SK-N-DZ (cell line): ENCODE results near the gene CASP10.
"Not testable (repeated sequence)": the region's sequence is repeated elsewhere in the genome, so short reads cannot be mapped to it uniquely, and the experiment has no call there.

Experiments
- DNase-seq: peaks from one replicate; pipeline ENCODE4 v3.0.0-alpha.2; 2015; ENCODE audit warnings: low spot score

CASP10 gene

DNA sequence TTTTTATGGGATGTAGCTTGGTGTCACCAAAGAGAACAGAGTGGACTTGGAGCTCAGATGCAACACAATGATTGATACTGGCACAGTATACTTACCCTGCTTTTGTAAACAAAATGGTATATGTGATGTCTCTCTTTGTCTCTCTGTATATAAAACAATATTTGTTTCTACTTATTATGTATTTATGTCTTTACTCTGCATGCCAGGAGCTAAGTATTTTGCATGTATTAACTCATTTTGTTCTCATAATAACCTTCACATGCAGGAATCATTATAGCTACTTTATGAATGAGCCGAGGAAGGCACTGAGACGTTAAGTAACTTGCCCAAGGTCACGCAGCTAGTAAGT lies 49.5 kb downstream of the CASP10 start:
- no peak for DNase-seq

DNA sequence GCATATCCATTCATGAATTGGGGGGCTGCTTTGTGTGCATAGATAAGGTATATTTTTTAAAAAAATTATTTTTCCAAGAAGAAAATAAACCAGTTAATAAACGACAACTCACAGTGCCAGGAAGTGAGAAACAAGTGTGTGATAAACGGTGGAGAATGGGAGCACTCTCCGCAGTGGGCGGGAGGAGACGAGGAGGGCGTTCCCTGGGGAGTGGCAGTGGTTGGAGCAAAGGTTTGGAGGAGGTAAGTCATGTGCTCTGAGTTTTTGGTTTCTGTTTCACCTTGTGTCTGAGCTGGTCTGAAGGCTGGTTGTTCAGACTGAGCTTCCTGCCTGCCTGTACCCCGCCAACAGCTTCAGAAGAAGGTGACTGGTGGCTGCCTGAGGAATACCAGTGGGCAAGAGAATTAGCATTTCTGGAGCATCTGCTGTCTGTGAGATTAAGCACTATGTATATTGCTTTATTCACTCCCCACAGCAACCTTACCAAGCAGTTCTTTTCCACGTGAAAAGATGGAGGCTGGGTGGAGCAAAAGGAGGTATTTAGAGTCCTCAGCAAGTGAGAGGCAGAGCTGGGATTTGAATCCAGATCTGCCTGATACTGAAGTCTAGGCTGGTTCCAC lies 50.4 kb downstream of the CASP10 start:
- DNase-seq = no peak

DNA sequence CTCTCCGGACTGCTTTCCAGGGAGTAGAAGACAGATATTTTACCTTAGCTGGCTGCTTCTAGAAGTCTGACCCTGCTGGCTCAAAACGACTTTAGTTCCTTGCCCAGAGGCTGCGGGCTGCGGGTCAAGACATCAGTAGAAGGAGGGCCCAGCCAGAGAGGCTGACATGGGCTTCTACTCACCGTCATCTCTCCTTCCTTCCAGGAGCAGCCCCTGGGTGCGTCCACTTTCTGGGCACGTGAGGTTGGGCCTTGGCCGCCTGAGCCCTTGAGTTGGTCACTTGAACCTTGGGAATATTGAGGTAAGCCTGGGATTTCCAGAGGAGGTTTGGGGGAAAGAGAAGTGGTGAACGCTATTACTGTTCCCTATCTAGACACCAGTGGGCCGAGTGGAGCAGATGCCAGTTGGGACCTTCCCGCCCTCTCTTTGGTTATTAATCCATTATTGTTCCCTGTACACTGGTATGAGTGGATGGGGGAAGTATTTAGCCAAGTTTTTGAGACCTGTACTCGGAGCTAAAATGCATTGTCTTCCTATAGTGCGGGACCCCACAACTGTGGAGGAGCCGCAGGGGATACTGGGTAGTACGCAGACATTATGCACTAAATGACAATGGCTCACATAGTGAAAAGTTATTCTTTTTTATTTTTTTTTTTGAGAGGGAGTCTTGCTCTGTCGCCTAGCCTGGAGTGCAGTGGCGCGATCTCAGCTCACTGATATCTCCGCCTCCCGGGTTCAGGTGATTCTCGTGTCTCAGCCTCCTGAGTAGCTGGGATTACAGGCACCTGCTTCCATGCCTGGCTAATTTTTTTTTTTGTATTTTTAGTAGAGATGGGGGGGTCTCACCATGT lies 51.1 kb downstream of the CASP10 start:
- DNase-seq = no peak

DNA sequence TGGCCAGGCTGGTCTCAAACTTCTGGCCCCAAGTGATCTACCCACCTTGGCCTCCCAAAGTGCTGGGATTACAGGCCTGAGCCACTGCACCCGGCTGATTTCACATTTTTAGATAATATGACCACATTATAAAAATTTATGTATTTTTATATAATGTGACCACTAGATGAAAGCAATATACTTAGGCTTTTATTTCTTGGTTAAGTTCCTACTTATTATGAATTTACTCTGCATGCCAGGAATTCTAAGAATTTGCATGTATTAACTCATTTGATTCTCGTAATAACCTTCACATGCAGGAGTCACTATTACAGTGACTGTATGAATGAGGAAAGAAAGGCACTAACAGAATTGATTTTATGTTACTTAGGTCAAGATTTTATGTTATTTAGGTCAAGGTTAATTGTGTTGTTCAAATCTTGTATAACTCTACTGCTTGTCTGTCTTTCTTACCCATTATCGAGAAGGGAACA lies 51.8 kb downstream of the CASP10 start:
- no peak for DNase-seq

DNA sequence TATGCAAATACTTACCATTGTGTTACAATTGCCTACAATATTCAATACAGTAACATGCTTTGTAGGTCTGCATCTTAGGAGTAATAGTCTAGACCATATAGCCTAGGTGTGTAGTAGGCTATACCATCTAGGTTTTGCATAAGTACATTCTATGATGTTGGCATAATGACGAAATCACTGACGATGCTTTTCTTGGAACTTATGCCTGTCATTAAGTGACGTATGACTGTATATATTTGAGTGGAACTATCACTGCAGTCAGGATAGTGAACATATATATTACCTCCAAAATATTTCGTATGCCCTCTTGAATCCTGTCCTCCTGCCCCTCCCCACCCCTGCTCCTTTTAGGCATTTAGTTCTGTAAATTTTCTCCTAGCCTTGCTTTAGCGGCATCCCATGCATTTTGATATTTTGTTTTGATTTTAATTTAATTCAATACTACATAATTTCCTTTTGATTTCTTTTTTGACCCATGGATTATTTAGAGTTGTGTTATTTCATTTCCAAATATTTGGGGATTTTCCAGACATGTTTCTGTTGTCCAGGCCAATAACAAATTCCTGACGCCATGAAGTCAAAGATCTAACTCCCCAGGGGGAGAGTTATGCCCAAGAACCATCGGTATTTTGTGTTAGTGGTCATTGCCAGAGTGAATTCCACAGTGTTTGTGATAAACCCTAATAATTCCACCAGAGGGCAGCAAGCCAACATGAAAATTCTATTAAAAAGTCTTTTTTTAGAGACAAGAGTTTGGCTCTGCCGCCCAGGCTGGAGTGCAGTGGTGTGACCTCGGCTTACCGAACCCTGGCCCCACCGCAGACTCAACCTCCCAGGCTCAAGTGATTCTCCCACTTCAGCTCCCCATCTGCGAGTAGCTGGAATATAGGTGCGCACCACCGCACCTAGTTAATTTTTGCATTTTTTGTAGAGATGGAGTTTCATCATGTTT lies 53.2 kb downstream of the CASP10 start:
- DNase-seq = peak; percentile 55

DNA sequence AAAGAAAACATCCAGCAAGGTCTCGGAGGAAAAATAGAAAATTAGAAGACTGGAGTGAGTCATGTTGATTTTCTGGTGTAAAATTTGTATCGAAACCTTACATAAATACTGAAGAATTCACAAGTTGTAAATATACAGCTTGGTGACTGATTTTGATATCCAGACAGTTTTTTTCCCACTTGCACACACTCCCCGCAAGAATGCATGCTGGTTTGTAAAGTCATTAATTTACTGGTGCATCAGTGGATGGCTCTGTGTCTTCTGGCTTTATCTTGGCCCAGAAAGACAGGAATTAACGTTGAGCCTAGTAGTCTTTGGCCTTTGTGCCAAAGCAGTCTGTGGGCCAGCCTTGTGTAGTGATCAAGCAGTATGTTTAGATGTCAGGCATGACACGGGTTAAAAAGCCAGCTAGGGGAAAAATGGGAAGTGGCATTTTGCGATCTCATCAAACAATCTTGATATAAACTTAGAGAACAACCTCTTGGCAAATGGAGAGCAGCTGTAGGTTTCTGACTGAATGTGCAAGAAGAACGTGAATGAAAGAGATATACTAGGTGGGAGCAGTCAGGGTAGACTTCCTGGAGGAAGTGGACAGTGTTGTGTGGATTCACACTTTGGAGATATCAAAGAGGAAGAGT lies 54.7 kb downstream of the CASP10 start:
- DNase-seq = no peak

DNA sequence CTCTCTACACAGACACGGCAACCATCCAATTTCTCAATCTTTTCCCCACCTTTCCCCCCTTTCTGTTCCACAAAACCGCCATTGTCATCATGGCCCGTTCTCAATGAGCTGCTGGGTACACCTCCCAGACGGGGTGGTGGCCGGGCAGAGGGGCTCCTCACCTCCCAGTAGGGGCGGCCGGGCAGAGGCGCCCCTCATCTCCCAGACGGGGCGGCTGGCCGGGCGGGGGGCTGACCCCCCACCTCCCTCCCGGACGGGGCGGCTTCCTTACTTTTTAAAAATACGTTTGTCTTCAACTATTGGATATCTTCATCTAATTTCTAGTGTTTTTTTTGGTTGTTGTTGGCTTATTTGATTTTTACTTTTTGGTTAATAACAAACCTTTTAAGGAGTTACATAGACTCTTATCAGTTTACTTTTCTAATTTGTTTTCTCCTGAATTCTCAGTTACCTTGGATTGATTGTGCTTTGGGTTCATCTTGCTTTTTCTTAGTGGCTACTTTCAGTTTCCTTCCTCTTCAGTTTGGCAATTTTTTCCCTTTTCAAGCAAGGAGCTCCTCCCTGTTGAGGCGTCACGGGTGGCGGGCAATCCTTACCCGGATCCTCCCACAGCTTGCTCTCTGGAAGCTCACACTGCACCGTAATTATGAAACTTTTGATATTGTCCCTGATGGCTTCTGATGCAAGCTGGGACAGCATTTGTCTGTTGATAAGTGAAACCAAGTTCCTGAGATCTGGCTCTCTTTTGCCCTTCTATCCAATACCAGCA lies 56.4 kb downstream of the CASP10 start:
- DNase-seq = not testable (repeated sequence)

DNA sequence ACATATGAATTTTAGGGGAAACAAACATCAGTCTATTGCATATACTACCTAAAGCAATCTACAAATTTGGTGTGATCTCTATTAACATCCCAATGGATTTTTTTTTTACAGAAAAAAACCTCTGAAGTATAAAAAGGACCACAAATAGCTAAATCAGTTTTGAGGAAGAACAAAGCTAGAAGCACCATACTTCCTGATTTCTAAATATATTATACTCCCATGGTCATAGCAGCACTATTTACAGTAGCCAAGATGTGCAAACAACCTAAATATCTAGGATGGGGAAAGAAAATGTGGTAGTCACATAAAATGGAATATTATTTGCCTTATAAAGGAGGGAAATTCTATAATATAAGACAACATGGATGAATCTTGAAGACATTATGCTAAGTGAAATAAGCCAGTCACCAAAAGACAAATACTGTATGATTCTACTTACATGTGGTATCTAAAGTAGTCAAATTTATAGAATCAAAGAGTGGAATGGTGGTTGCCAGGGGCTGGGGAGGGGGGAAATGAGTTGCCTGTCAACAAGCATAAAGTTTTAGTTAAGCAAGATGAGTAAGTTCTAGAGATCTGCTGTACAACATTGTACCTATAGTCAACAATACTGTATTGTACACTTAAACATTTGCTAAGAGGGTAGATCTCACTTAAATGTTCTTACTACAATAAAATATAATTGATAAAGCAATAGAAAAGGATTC lies 59.8 kb downstream of the CASP10 start:
- no peak for DNase-seq

DNA sequence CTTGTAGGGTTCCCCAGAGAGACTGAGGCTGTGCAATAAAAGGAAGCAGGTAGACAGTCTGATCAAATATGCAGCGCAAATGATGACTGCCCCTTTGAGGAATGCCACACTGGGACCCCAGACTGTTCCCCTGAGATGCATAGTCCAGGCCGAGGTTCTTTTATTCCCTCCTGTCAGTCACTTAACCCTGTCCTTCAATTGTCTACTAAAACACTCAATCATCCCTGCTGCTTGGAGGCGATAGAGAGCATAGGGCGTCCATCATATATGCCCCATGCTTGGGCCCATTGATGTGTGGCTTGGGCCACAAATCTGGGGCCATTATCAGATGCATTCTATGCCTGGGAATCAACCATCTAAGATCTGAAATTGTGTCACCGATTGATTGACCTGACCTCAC lies 61.9 kb downstream of the CASP10 start:
- DNase-seq = no peak

DNA sequence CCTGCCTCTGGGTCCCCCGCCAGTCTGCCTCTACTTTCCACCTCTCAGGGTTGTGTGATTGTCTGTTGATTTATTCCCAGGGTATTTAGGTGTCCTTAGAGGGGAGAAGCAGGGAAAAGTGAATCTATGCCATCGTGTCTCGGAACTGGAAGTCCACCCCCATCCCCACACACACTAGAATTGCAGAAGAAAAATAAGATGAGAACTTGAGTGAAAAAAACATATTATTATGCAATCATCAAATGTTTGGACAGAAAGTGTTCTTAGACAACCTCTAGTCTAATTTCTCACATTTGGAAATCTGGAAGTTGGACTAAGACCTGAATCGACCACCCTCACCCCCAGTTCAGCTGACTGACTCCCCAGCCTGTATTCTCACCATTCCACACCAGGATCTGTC lies 63.3 kb downstream of the CASP10 start:
- DNase-seq = no peak

DNA sequence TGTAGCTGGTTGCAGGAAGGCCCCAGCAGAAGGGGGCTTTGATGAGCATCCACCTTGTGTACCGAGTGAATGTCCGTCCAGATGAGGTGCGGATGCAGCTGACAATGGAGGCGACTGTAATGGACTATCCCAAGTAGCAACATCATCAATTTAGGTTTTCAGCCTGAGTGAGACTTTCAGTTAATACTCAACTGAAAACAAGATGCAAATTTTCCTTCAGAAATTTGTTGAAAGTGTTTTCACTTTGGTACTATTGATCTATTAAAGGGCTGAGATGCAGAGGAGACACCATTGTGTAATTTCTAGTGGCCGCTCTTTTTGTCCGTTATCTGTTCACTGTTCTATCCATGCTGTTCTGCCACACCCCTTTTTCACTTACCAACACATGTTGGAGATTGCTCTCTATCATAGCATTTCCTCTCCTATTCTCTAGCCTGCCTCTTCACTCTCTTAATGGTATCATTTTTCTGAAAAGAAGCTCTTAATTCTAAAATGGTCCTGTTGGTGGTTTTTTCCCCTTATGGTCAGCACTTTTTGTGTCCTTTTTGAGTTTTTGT lies 65.4 kb downstream of the CASP10 start:
- DNase-seq = no peak

DNA sequence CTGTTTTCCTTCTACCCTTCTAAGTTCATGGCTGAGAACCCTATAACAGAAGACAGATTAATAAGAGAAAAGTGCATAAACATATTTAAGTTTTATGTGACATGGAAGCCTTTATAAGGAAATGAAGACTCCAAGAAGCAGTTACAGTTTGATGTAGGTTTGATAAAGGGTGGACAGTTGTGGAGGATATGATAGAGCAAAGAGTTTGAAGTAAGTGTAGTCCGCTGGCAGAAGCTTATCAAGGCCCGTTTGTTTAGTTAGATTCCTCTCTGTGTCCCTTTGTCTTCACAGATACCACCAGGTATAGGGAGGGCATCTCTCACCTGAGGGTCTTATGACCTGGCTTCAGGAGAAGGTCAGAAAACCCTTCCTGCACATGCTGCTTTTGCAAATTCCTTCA lies 66.9 kb downstream of the CASP10 start:
- no peak for DNase-seq

DNA sequence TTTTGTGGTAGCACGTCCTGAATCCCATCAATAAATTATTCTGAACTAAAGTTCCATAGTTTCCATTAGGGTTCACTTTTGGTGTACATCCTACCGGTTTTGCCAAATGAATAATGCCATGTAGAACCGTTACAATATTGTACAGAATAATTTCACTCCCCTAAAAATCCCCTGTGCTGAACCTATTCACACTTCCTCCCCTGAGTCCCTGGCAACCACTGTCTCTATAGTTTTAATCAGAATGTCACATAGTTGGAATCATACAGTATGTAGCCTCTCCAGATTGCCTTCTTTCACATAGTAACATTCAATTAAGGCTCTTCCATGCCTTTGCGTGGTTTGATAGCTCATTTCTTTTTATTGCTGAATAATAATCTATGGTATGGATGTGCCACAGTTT lies 67.8 kb downstream of the CASP10 start:
- DNase-seq = no peak

DNA sequence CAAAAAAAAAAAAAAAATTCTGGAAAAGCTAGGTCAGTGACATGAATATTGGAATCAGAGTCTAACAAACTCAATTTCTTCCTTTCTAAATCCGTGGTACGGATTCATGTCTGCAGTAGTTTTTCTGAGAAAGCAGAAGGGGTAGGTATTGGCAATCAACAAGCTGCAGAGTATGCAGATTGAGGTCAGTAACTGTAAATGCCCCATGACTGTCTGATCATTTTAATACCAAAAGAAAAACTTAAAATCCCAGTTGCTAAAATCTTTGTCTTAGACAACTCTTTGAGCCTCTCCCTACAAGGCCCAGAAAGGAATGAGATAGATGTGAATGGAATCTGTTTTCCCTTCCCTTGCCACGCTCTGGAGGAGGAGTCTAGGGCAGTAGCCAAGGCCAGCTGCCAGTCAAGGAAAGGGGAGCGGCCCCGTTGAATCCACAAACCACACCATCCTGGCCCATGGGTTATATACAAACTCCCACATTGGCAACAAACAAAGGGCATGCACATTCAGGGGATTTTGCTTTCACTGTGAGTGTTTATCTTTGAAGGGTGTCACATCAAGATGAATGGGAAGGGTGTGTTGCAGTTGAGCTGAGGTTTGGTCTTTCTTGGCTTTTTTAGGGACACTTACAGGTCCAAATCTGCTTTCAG lies 71.3 kb downstream of the CASP10 start:
- DNase-seq = no peak

DNA sequence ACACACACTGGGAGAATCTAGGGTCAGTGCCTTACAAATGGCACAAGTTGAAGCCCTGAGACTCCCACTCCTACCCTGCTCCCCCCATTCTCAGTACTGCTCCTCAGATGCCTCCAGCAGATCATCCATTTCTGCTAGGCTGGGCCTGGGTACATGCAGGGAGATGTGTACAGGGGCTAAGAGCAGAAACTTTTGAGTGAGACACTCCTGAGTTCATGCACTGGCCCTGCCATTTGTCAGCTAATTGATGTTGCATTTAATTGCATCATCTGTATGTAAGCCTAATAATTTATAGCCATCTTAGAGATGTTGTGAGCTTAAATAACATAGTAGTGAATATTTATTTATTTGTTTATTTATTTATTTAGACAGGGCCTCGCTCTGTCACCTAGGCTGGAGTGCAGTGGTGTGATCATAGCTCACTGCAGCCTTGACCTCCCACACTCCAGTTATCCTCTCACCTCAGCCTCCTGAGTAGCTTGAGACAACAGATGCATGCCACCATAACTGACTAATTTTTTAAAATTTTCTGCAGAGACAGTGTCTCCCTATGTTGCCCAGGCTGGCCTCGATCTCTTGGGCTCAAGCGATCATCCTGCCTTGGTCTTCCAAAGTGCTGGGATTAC lies 72.6 kb downstream of the CASP10 start:
- DNase-seq = no peak

DNA sequence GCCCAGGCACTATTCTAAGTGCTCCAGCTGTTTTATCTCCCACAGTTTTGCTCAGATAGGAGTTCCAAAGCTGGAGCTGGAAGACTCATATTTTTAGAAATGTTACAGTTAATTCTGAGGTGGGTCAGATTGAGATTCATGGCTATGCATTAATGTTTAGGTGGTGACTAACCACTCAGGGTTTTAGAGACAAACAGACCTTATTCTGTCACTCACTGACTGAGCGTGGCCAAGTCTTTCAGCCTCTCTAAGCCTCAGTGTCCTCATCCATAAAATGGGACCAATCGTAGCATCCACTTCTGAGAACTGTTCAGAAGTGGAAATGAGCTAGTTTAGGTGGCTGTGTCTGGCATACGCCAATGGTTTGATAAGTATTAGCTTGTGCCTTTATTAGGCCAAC lies 73.1 kb downstream of the CASP10 start:
- no peak for DNase-seq

DNA sequence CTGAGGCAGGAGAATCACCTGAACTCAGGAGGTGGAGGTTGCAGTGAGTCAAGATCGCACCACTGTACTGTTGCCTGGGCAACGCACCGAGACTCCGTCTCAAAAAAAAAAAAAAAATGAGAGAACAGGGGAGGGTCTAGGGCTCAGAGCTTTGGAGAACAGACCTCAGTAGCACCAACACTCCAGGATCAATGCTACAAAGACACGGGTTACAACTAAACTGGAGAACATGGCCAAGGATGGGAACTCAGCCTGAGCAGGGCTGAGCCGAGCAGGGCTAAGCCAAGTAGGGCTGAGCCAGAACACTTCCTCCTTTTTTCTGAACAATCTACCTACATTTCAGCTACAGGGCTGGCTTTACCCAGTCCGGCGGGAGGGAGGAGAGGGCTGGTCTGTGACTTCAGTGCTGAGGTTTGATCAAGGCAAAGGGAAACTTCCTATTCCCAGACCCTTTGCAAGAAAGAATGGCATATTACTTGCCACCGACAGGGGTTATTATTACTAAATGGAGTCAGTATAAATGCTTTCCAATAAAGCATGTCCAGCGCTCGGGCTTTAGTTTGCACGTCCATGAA lies 74.5 kb downstream of the CASP10 start:
- no peak for DNase-seq

DNA sequence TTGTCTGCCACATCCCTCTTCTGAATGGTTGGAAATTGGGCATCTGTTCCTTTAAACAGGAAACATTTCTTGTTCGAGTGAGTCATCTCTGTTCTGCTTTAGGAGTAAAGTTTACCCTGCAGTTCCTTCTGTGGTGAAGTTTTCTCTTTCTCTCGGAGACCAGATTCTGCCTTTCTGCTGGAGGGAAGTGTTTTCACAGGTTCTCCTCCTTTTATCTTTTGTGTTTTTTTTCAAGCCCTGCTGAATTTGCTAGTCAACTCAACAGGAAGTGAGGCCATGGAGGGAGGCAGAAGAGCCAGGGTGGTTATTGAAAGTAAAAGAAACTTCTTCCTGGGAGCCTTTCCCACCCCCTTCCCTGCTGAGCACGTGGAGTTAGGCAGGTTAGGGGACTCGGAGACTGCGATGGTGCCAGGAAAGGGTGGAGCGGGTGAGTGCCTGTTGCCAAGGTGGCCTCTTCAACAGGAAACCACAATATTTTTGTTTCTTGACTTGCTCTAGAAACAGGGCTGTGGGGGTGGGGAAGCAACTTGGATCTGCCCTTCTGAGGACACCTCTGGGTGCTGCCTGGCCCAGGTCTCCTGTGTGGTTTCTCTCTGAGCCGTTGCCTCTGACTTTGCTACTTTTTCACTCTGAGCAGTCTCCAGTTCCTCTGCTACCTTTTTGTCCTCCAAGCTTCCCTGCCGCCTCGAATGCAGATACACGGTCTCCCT lies 75.2 kb downstream of the CASP10 start:
- no peak for DNase-seq
